ENCODE measurements around the gene LYSET. TPM values are rescaled to one million over a fixed set of nuclear protein-coding genes. Genes with fewer than 3 reads are reported as not detected.
"Not testable (repeated sequence)": the region's sequence is repeated elsewhere in the genome, so short reads cannot be mapped to it uniquely, and the experiment has no call there.

Gene LYSET
- total and polyA plus RNA-seq, 12 donors = 19.5 to 29.7 (median 24.8) TPM

- Histone ChIP-seq H3K27ac (no peak overlapping the region), H3K4me1 (no peaks in the 10 kb centered on the region), H3K4me3 (no peak overlapping the region), H3K36me3 (no peaks in the 10 kb centered on the region), H3K9me3 (peaks cover 0 to 2% (median 0%) of the 10 kb centered on the region in 11 donors), H3K27me3 (no peaks in the 10 kb centered on the region)
- no peak for ATAC-seq
- intact Hi-C loops (cut with DNase I) = no loop called here
- WGBS, 2 donors = 65 to 80% methylated on average over 5 of the region's 5 CpGs
- DNase-seq = no peak
- TF ChIP-seq CTCF (IDR thresholded peaks at IDR 0.05) = no peak
These were observed 21.6 kb upstream of the LYSET start for GRCh38 chr14:93163564-93163963.

GRCh38 chr14:93165271-93166265 is 19.5 kb upstream of the LYSET start:
- DNase-seq = not testable (repeated sequence)
- 86 to 93% methylated on average over 24 to 26 of the region's 26 CpGs for WGBS, 2 donors

GRCh38 chr14:93168610-93169009 is 16.5 kb upstream of the LYSET start:
- WGBS, 2 donors = 82 to 89% methylated on average over 9 of the region's 9 CpGs
- ATAC-seq; H3K27me3 ChIP-seq; H3K27ac ChIP-seq; H3K36me3 ChIP-seq; H3K9me3 ChIP-seq; H3K4me1 ChIP-seq; DNase-seq; H3K4me3 ChIP-seq; intact Hi-C loops (cut with DNase I): not testable (repeated sequence)

More at GRCh38 chr14:93165271-93166265, 19.5 kb upstream of the LYSET start:
- ATAC-seq; H3K27ac ChIP-seq; H3K4me1 ChIP-seq; intact Hi-C loops (cut with DNase I); H3K36me3 ChIP-seq; H3K4me3 ChIP-seq; H3K9me3 ChIP-seq; H3K27me3 ChIP-seq: not testable (repeated sequence)

- H3K27ac ChIP-seq; H3K4me3 ChIP-seq; H3K27me3 ChIP-seq; H3K4me1 ChIP-seq; DNase-seq; ATAC-seq; H3K36me3 ChIP-seq; H3K9me3 ChIP-seq; intact Hi-C loops (cut with DNase I): not testable (repeated sequence)
- 67 to 71% methylated on average over 6 of the region's 6 CpGs for WGBS, 2 donors
These were observed 15.5 kb upstream of the LYSET start for GRCh38 chr14:93169619-93170018.

GRCh38 chr14:93170141-93170540 is 15.0 kb upstream of the LYSET start:
- 95% methylated on average over 20 of the region's 20 CpGs for WGBS, 2 donors
- H3K27ac ChIP-seq; DNase-seq; H3K36me3 ChIP-seq; H3K4me3 ChIP-seq; H3K4me1 ChIP-seq; intact Hi-C loops (cut with DNase I); H3K27me3 ChIP-seq; H3K9me3 ChIP-seq; ATAC-seq: not testable (repeated sequence)

- no peak for DNase-seq
- no peaks in the 10 kb centered on the region for H3K36me3 ChIP-seq
- peaks cover 0 to 6% (median 0%) of the 10 kb centered on the region in 7 donors for H3K27me3 ChIP-seq
- H3K4me1 ChIP-seq = no peaks in the 10 kb centered on the region
- 89 to 95% methylated on average over 4 of the region's 4 CpGs for WGBS, 2 donors
- H3K4me3 ChIP-seq = no peak overlapping the region
- intact Hi-C loops (cut with DNase I) = no loop called here
- no peaks in the 10 kb centered on the region for H3K9me3 ChIP-seq
- H3K27ac ChIP-seq = no peak overlapping the region
- no peak for ATAC-seq
- no peak for TF ChIP-seq CTCF (IDR thresholded peaks at IDR 0.05)
These were observed 13.7 kb upstream of the LYSET start for GRCh38 chr14:93171376-93171775.

All from heart right ventricle (tissue), 16 donors.